ENCODE data around the gene DRGX.

DRGX gene

GRCh38 chr10:49360271-49361177 is 35.4 kb downstream of the DRGX start:
- DNase-seq, result no peak

DNA sequence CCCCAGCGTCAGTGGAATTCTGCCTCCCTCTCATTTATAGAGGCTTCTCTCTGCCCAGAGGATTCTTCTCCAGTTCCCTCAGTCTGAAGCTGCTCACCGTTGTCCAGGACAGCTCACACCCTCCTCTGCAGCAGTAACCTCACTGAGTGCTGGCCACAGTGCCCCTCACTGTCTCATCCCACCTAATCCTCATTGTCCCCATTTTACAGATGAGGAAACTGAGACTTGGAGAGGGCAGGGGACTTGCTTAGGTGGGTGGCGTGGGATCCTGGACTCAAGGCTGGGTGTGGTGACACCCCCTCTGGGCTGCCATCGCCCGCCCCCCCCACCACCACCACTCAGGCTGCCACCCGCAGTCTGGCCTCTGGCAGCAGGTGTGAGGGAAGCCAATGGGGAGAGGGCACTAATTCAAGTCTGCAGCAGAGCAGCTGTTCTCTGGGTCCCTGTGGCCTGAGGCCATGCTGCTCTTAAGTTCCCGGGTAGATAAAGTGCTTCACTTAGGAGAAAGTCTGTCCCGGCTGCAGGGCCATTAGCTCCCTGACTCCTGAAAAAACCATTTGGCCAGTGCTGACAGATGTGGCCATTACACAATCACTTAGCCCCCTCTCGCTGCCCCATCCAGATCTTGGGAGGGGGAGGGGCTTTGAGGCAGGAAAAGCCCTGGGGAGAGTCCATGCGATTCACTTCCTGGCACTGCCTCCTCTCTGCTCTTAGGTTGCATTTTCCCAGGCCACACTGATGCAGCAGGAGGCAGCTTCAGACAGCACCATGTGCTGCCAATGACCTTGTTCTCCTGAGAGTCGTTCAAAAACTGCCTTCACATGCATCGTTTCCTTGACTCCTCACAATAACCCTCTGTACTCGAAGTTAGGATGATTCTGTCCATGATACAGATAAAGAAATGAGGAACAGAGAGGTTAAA is 36.3 kb downstream of the DRGX start:
- DNase-seq, result no peak

GRCh38 chr10:49357910-49358309 is 38.0 kb downstream of the DRGX start:
- no peak for DNase-seq

DNA sequence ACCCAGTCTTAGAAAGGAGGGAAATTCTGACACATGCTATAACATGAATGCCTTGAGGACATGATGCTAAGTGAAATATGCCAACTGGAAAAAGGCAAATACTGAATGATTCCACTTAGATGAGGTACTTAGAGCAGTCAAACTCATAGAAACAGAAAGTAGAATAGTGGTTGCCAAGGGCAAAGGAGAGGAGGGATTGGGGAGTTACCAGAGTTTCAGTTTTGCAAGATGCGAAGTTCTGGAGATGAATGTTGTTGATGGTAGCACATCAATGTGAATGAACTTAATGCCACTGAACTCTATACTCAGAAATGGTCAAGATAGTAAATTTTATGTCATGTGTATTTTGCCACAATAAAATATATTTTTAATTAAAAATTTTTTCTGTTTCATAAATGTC is 38.9 kb downstream of the DRGX start:
- no peak for DNase-seq

- no peak for DNase-seq
Measured at GRCh38 chr10:49356181-49356580, 39.7 kb downstream of the DRGX start.

DNA sequence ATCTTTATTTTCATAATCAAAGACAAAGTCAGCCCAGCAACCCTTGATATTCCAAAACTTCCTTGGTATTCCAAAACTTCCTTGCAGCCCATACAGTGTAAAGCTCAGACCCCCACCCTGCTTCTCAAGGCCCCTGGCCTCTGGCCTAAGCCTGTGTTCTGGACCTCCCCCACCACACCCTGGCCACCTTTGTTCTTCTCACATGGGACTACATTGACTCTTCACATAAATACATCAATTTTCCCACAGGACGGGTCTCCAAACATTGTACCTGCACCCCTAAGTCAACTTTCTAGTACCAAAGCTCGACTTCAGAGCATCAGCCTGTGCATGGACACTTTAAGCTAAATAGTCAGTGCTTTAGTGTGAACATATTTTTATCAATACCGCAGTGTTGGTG is 40.7 kb downstream of the DRGX start:
- DNase-seq, result no peak

GRCh38 chr10:49354593-49354992 is 41.3 kb downstream of the DRGX start:
- DNase-seq, result no peak

- no peak for DNase-seq
Measured at GRCh38 chr10:49353895-49354566, 41.9 kb downstream of the DRGX start.

DNA sequence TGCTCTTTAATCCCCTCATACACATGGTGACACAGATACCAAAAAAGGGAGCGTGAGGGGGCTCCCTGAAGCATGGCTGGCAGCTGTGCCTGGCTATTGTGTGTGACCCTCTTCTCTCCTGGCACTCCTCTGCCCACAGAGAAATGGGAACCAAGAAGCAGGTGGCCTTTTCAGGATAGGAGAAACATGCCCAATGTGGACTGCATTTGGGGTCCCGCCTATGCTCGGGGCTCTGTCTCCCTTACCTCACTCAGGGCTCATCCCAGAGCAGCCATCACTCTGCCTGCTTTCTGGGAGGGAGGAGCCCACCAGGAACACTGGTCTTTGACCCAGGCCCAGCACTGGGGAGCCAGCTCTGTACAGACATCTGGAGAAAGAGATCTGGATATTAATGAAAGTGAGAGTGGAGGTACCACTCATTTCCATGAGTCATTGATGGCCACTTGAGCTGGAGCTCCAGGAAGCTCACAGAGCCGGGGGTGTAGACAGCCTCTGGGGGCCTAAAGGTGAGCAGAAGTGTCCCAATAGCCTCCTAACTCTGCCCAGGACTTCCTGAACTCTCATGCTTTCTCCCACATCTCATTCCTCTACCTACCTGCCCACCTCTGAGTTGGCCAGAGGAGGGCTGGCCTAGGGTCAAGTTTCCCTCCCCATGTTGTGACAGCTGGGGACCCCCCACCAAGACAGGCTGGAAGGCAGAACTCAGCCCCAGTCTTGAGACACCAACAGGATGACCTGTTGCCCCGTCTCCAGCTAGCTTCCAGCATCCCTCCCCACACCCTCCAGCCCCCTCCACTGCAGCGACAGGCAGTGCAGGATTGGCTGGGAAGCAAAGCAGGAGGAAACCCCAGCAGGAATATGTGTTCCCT is 42.6 kb downstream of the DRGX start:
- no peak for DNase-seq

- DNase-seq, result no peak
Measured at GRCh38 chr10:49352323-49352722, 43.6 kb downstream of the DRGX start.

- DNase-seq, result no peak
Measured at GRCh38 chr10:49351669-49352068, 44.2 kb downstream of the DRGX start.

- no peak for DNase-seq
Measured at GRCh38 chr10:49350846-49351532, 44.9 kb downstream of the DRGX start.

GRCh38 chr10:49350138-49350537 is 45.8 kb downstream of the DRGX start:
- no peak for DNase-seq

- DNase-seq, result no peak
Measured at GRCh38 chr10:49349390-49349789, 46.5 kb downstream of the DRGX start.

DNA sequence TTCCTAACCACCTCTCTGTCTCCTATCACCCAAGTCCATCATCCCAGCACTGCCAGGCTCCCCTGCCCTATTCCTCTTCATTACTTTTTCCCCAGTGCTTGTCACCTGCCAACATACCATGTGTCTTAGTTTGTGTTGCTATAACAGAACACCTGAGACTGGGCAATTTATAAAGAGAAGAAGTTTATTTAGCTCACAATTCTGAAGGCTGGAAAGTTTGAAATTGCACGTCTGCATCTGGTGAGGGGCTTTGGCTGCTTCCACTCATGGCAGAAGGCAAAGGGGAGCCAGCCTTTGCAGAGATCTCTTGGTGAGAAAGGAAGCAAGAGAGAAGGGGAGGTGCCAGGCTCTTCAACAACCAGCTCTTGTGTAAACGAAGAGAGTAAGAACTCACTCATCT is 47.3 kb downstream of the DRGX start:
- DNase-seq, result no peak

DNA sequence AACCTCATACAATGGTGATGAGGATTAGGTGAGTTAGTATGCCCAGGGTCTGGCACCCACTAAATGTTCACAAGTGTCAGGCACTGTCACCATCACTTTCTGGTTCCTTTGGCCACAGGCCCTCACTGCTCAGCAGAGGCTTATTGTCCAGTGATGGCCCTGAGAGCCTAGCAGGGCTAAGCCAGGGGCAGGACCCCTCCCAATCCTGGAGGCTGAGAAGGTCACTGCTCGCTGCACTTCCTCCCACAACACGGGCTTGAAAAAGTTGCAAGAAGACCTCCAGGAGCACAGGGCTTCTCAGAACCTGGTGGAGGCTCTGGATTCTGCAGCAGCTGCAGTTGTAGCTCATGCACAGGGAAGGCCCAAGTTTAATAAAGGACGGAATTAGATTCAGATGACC is 48.1 kb downstream of the DRGX start:
- no peak for DNase-seq

DNA sequence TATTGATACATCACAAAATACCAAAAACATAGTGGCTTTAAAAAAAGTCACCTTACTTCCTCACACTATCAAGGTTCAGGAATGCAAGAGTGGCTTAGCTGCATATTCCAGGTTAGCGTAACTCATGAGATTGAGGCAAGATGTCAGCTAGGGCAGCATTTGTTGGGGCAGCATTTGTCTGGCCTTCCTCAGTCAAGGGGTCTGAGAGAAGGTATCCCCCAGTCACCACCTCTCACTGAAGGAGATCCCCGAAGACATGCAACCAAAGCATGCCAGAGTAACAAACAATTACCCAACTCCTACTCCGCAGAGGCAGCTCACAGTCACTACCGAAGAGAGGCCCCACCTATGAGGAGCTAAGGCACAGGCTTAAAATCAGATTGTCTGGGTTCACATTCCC is 48.5 kb downstream of the DRGX start:
- DNase-seq, result no peak

DNA sequence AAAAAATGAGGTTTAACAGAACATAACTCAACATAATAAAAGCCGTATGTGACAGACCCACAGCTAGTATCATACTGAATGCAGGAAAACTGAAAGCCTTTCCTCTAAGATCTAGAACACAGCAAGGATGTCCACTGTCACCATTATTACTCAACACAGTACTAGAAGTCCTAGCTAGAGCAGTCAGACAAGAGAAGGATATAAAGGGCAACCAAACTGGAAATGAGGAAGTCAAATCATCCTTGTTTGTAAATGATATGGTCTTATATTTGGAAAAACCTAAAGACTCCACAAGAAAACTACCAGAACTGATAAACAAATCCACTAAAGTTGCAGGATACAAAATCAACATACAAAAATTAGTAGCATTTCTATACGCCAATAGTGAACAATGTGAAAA is 51.0 kb downstream of the DRGX start:
- no peak for DNase-seq

- DNase-seq, result no peak
Measured at GRCh38 chr10:49338604-49339003, 57.3 kb downstream of the DRGX start.

DNA sequence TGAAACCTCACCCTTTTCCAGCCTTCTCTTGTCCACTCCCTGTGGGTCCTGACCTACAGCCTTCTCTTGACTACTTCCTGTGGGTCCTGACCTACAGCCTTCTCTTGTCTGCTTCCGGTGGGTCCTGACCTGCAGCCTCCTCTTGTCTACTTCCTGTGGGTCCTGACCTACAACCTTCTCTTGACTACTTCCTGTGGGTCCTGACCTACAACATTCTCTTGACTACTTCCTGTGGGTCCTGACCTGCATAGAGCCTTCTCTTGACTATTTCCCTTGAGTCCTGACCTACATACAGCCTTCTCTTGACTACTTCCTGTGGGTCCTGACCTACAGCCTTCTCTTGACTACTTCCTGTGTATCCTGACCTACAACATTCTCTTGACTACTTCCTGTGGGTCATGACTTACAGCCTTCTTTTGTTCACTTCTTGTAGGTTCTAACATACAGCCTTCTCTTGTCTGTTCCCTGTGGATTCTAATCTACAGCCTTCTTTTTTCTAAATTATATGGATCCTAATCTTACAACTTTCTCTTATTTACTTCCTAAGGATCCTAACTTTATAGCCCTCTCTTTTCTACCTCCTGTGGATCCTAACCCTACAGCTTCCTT is 60.4 kb downstream of the DRGX start:
- DNase-seq, result peak; percentile 38

GRCh38 chr10:49334964-49335363 is 60.9 kb downstream of the DRGX start:
- no peak for DNase-seq
